Activated T-helper 1 cell treated with anti-CD3 and anti-CD28 coated beads, Interleukin-2, amount 50 U/mL, for 16 hours (primary cell): ENCODE data around the gene RGS9BP.
"Not testable (repeated sequence)": the region's sequence is repeated elsewhere in the genome, so short reads cannot be mapped to it uniquely, and the experiment has no call there.

ENCODE experiments used
- DNase-seq, 2 donors: peaks; one replicate each; pipeline ENCODE4 v3.0.0-alpha.2; 2020; ENCODE audit warnings: low read depth in 1 of 2, low spot score in 1 of 2

RGS9BP gene, protein sequence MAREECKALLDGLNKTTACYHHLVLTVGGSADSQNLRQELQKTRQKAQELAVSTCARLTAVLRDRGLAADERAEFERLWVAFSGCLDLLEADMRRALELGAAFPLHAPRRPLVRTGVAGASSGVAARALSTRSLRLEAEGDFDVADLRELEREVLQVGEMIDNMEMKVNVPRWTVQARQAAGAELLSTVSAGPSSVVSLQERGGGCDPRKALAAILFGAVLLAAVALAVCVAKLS

GRCh38 chr19:32675720-32676185, at the start of gene RGS9BP:
Gene RGS9BP (plus strand): TSS chr19:32675848. CDS start chr19:32676264, 416 bp downstream.
- DNase-seq = peak; percentile 26 to 39

- no peak for DNase-seq
Measured at GRCh38 chr19:32626969-32627368, 48.7 kb upstream of the RGS9BP start.

DNA sequence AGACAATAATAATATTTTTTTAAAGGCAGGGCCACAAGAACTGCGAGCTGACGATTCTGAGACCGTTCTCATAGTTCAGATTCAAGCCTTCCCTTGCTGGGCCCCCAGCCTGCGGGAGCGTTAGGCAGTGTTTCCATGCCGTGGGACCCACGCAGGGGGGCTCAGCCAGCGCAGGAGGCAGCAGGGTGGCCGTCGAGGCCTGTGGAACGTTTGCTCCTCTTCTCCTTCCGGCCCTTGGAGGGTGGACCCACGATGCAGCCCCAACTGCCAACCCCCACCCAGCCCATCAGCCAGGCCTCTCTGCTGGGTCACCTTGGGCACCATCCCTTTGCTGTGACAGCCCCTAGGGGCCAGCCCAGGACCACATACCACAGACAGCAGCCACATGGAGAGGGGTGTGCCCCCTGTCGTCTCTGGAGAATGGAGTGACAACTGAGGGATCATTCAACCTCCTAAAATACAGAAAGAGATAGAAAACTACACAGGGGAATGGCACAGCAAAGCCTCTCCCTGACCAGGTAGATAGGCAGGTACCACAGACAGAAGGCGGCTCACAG, 47.9 kb upstream of the RGS9BP start:
- no peak for DNase-seq

- DNase-seq = no peak
Measured at GRCh38 chr19:32630338-32630737, 45.3 kb upstream of the RGS9BP start.

DNA sequence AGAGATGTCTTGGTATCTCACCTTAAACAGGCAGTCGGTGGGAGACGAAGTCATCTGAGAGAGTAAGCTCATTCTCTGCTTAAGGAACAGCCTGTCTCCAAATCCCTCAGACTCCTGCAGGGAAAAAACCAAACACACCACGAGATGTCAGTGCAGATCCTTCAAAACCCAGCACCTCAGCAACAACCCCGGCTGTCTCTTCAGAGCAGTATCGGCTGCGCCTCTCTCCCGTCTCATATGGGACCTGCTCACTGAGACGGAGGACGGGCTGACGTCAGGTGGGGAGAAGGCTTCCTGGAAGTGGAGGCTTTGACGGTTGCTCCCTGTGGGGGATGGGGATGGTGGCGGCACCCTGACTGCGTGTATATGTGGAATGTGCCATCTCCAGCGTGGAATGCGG, 44.3 kb upstream of the RGS9BP start:
- DNase-seq = no peak

- DNase-seq = no peak
Measured at GRCh38 chr19:32637480-32637879, 38.2 kb upstream of the RGS9BP start.

GRCh38 chr19:32638625-32639024, 37.0 kb upstream of the RGS9BP start:
- no peak for DNase-seq

- DNase-seq = peak; percentile 24 to 41
Measured at GRCh38 chr19:32642771-32643170, 32.9 kb upstream of the RGS9BP start.

GRCh38 chr19:32646556-32646955, 29.1 kb upstream of the RGS9BP start:
- DNase-seq = no peak

GRCh38 chr19:32647361-32647760, 28.3 kb upstream of the RGS9BP start:
- DNase-seq = no peak

- DNase-seq = no peak
Measured at GRCh38 chr19:32649751-32650150, 25.9 kb upstream of the RGS9BP start.

- DNase-seq = no peak
Measured at GRCh38 chr19:32650671-32651070, 25.0 kb upstream of the RGS9BP start.

DNA sequence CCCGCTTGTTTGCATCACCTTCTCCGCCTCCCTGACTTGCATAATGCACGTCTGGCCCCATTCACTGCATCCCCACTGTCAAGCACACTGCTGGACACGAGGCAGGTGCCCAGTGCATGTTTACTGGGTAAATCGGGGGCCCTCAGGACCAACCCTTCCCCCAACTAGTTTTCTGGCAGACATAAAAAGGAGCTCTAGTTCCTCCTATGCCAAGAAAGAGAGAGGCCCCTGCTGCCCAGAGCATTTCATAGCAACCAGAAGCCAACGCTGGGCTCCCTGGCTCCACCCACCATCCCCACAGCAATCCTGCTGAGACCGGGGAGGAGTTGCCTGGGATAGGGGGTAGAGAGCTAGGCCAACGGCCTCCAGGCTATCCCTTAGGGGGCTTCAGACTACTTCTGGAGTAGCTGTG, 23.9 kb upstream of the RGS9BP start:
- no peak for DNase-seq

DNA sequence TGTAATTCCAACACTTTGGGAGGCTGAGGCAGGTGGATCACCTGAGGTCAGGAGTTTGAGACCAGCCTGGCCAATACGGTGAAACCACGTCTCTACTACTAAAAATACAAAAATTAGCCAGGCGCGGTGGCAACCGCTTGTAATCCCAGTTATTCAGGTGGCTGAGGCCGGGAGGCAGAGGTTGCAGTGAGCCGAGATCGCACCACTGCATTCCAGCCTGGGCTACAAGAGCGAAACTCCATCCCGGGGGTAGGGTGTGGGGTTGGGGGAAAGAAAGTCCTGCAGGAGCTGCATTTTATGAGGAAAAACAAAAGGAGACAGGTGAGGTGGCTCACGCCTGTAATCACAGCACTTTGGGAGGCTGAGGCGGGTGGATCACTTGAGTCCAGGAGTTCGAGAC, 23.3 kb upstream of the RGS9BP start:
- not testable (repeated sequence) for DNase-seq

GRCh38 chr19:32652894-32653598, 22.6 kb upstream of the RGS9BP start:
- DNase-seq = no peak

DNA sequence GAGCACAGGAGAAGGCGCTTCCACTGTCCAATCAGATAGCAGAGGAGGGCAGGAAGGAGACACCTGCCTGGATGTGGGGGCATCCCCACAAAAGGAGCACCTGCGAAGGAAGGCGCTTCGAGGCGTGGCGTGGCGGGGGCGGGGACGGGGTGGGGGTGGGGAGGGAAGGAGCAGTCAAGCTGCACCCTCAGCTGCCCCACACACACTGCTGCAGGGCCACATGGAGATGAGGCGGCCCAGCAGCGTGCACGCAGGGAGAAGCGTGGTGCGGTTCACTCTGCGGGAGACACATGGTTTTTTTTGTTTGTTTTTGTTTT, 22.1 kb upstream of the RGS9BP start:
- no peak for DNase-seq

DNA sequence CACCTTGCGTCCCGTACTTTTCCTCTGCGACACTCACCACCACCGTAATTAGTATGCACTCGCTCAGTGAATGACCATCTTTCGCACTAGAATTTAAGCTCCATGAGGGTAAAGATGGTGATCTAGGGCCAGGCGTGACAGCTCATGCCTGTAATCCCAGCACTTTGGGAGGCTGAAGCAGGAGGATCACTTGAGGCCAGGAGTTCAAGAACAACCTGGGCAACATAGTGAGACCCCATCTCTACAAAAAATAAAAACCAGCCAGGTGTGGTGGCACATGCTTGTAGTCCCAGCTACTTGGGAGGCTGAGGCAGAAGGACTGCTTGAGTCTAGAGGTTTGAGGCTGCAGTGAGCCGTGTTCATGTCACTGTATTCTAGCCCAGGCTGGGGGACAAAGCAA, 19.3 kb upstream of the RGS9BP start:
- DNase-seq = not testable (repeated sequence)

- no peak for DNase-seq
Measured at GRCh38 chr19:32658075-32658474, 17.6 kb upstream of the RGS9BP start.

DNA sequence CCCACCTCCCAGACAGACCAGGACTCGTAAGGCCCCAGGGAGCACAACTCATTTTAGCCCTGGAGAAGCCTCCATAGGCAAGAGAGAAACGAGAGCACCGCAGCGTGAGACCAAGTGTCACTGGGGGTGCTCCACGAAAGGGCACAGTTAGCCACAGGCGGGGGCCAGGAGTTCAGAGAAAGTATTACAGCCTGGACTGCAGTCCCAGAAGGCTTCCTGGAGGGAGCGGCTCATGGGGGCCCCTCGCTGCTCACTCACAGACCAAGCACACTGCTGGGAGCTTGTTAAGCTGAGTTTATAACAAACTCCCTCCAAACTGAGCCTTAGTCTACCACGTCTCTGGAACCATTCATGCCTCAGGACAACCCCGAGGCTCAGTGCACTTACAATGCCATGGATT, 17.1 kb upstream of the RGS9BP start:
- no peak for DNase-seq

DNA sequence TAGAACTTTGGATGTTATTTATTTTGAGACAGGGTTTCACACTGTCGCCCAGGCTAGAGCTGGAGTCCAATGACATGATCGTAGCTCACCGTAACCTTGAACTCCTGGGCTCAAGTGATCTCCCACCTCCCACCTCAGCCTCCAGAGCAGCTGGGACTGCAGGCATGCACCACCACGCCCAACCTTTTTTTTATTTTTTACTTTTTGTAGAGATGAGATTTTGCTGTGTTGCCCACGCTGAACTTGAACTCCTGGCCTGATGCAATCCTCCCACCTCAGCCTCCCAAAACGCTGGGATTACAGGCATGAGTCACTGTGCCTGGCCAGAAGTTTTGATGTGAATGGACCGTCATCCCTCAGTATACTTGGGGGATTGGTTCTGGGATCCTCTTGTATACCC, 14.3 kb upstream of the RGS9BP start:
- no peak for DNase-seq

DNA sequence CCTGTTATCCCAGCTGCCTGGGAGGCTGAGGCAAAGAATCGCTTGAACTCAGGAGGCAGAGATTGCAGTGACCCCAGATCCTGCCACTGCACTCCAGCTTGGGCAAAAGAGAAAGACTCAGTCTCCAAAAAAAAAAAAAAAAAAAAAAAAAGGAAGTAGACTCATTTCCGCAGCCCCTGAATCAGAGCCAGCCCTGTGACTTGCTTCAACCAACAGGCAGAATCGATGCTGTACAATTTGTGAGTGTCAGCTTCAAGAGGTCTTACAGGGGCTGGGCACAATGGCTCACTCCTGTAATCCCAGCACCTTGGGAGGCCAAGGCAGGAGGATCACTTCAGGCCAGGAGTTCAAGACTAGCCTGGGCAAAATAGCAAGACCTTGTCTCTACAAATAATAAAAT, 13.5 kb upstream of the RGS9BP start:
- no peak for DNase-seq

GRCh38 chr19:32666084-32666483, 9.6 kb upstream of the RGS9BP start:
- no peak for DNase-seq

DNA sequence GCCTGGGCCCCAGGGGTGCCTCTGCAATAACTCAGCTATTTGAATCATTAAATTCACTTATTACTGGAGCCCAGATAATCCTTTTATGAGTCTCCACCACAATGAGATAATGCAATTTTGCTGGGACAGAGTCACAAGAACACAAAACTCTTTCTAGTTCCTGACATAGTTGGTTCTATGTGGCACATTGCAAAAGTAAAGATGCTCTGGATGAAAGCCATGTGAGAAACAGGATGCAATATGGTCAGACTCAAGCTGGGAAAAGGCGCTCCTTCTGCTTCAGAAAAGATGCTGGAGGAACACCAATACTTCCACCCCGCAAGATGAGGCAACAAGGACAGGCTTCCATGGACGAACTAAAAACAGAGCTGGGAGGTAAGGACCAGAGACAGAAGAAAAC, 6.3 kb upstream of the RGS9BP start:
- no peak for DNase-seq
